ENCODE measurements around the gene DKKL1.
A peak's percentile ranks its signal among the peaks of the same experiment; 100 is the strongest.

Gene DKKL1

GRCh38 chr19:49333811-49334288 is 29.8 kb upstream of the DKKL1 start:
- Mint-ChIP-seq H3K36me3 (ENCODE audit: low read depth) (peaks cover 31% of the 10 kb centered on the region), H3K27ac (peak overlapping the region; percentile 90), H3K9me3 (no peaks in the 10 kb centered on the region), H3K4me3 (peak overlapping the region; percentile 88), H3K4me1 (ENCODE audit: low read depth) (peaks cover 57% of the 10 kb centered on the region), H3K27me3 (ENCODE audit: low read depth) (no peaks in the 10 kb centered on the region)
- DNase-seq (ENCODE audit: low spot score): peak; percentile 63

DNA sequence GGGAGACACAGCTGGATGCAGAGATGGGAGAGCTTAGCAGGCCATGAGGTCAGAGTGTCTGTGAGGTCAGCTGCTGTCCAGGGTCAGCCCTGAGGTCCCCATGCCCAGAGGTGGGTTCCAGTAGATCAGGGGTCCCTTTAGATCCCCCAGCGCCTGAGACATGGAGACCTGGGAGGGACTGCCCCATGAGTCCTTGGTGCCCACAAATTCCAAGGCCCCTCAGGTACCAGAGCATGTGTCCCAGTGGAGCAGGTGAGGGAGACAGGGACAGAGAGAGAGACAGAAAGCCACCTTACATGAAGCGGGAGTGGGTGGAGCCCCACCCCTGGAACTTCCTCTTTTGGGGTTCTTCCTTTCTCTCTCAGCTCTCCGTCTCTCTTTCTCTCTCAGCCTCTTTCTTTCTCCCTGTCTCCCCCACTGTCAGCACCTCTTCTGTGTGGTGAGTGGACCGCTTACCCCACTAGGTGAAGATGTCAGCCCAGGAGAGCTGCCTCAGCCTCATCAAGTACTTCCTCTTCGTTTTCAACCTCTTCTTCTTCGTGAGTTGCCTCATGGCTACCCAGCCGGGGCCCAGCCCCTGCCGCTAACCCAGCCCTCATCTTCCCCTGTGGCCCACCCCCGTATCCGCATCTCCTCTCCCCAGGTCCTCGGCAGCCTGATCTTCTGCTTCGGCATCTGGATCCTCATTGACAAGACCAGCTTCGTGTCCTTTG is 28.4 kb upstream of the DKKL1 start, which contains the start of gene CD37:
CD37 (plus strand) TSS at position 336 of the 713 bp plus-strand sequence; CDS start at position 471, 135 bp downstream.
- peaks cover 57% of the 10 kb centered on the region for H3K4me1 Mint-ChIP-seq (ENCODE audit: low read depth)
- H3K27me3 Mint-ChIP-seq (ENCODE audit: low read depth): no peaks in the 10 kb centered on the region
- H3K4me3 Mint-ChIP-seq: peak within 1 kb of the TSS; percentile 98
- peak; percentile 53 for DNase-seq (ENCODE audit: low spot score)
- no peaks in the 10 kb centered on the region for H3K9me3 Mint-ChIP-seq
- H3K27ac Mint-ChIP-seq: peak within 1 kb of the TSS; percentile 98
- H3K36me3 Mint-ChIP-seq (ENCODE audit: low read depth): peaks cover 34% of the 10 kb centered on the region

DNA sequence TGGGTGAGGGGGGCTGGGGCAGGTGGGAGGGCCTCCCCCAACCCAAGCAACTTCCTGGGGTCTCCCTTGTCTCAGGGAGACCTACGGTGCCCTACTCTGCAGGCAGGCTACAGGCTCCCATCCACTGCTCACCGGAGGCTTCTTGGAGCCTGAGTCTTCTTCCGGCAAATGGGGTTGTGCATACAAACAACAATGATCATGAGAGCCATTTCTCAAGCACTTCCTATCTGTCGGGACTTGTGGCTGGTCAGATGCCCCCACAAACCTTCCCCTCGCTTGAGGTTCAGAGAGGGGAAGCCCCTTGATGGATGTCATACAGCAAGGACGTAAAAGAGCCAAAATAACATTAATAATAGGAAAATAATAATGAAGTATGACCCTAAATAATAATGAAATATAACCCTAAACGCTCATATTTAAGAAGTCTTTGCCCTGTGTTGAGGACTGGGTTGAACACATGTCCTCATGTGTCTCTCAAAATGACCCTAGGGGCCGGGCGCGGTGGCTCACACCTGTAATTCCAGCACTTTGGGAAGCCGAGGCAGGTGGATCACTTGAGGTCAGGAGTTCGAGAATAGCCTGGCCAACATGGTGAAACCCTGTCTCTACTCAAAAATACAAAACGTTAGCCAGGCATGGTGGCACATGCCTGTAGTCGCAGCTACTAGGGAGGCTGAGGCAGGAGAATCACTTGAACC is 27.7 kb upstream of the DKKL1 start:
- Mint-ChIP-seq H3K9me3 (no peaks in the 10 kb centered on the region), H3K27ac (peak overlapping the region; percentile 98), H3K27me3 (ENCODE audit: low read depth) (no peaks in the 10 kb centered on the region), H3K4me3 (peak overlapping the region; percentile 98), H3K4me1 (ENCODE audit: low read depth) (peaks cover 58% of the 10 kb centered on the region), H3K36me3 (ENCODE audit: low read depth) (peaks cover 35% of the 10 kb centered on the region)
- DNase-seq (ENCODE audit: low spot score): no peak

DNA sequence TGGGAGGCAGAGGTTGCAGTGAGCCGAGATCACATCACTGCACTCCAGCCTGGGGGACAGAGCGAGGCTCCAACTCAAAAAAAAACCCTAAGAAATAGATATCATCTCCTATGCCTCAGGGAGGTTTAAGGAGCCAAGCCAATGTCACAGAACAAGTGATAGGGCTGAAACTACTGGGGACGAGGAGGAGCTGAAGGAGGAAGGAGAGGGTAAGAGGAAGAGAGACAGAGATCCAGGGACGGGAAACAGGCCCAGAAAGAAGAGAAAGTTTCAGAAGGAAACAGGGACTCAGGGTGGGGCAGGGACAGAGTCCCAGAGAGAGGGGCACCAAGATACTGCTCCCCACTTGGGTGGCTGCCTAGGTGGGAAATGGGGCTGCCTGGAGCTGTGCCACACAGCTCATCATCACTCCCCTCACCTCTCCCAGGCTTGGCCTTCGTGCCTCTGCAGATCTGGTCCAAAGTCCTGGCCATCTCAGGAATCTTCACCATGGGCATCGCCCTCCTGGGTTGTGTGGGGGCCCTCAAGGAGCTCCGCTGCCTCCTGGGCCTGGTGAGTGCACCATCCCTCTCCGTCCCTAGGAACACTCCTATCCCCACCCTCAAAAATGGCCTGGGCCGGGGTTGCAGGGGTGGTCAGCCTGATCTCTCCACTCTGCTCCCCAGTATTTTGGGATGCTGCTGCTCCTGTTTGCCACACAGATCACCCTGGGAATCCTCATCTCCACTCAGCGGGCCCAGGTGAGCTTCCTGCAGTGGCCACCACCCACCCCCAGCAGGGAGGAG is 27.0 kb upstream of the DKKL1 start:
- H3K27ac Mint-ChIP-seq: peak overlapping the region; percentile 82
- peaks cover 33% of the 10 kb centered on the region for H3K36me3 Mint-ChIP-seq (ENCODE audit: low read depth)
- H3K4me1 Mint-ChIP-seq (ENCODE audit: low read depth): peaks cover 56% of the 10 kb centered on the region
- H3K4me3 Mint-ChIP-seq: peak overlapping the region; percentile 98
- no peaks in the 10 kb centered on the region for H3K27me3 Mint-ChIP-seq (ENCODE audit: low read depth)
- no peak for DNase-seq (ENCODE audit: low spot score)
- no peaks in the 10 kb centered on the region for H3K9me3 Mint-ChIP-seq

- Mint-ChIP-seq H3K36me3 (ENCODE audit: low read depth) (peaks cover 33% of the 10 kb centered on the region), H3K27me3 (ENCODE audit: low read depth) (no peaks in the 10 kb centered on the region), H3K9me3 (no peaks in the 10 kb centered on the region), H3K4me1 (ENCODE audit: low read depth) (peaks cover 51% of the 10 kb centered on the region), H3K4me3 (peak overlapping the region; percentile 98), H3K27ac (peak overlapping the region; percentile 75)
- no peak for DNase-seq (ENCODE audit: low spot score)
Measured at GRCh38 chr19:49337267-49338022, 26.2 kb upstream of the DKKL1 start.

DNA sequence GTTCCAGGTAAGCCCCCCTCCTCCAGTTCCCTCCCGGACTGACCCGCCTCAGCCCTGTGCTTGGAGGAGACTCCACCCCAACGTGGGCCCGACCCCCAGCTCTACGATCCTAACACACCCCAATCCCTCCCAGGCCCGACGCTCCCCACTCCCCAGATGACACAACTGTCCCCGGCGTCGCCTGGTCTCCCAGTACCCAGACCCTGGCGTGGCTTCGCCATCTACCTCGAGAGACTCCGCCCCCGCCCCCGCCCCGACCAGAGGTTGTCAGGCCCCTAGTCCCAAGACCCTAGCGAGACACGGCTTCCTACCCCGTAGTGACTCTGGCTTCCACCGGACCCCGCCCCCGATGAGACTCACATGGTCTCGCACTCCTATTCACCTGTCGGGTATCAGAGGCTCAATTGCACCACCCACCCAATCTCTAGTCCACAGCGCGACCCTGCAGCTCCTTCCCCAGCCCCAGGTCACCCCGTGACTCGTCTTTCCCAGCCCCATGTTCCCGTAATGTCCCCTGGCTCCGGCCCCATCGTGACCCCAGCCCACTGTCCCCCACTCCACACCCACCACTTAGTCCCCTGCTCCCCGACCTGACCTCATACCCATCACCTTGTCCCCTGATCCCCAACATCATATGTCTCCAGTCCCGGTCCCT is 25.5 kb upstream of the DKKL1 start:
- Mint-ChIP-seq H3K4me3 (no peak overlapping the region), H3K27ac (peak overlapping the region; percentile 36), H3K27me3 (ENCODE audit: low read depth) (no peaks in the 10 kb centered on the region), H3K4me1 (ENCODE audit: low read depth) (peaks cover 48% of the 10 kb centered on the region), H3K9me3 (no peaks in the 10 kb centered on the region), H3K36me3 (ENCODE audit: low read depth) (peaks cover 37% of the 10 kb centered on the region)
- DNase-seq (ENCODE audit: low spot score): no peak

- Mint-ChIP-seq H3K4me3 (no peak overlapping the region), H3K4me1 (ENCODE audit: low read depth) (peaks cover 42% of the 10 kb centered on the region), H3K36me3 (ENCODE audit: low read depth) (peaks cover 33% of the 10 kb centered on the region), H3K27ac (no peak overlapping the region), H3K27me3 (ENCODE audit: low read depth) (no peaks in the 10 kb centered on the region), H3K9me3 (no peaks in the 10 kb centered on the region)
- no peak for DNase-seq (ENCODE audit: low spot score)
Measured at GRCh38 chr19:49338691-49339300, 24.9 kb upstream of the DKKL1 start.

DNA sequence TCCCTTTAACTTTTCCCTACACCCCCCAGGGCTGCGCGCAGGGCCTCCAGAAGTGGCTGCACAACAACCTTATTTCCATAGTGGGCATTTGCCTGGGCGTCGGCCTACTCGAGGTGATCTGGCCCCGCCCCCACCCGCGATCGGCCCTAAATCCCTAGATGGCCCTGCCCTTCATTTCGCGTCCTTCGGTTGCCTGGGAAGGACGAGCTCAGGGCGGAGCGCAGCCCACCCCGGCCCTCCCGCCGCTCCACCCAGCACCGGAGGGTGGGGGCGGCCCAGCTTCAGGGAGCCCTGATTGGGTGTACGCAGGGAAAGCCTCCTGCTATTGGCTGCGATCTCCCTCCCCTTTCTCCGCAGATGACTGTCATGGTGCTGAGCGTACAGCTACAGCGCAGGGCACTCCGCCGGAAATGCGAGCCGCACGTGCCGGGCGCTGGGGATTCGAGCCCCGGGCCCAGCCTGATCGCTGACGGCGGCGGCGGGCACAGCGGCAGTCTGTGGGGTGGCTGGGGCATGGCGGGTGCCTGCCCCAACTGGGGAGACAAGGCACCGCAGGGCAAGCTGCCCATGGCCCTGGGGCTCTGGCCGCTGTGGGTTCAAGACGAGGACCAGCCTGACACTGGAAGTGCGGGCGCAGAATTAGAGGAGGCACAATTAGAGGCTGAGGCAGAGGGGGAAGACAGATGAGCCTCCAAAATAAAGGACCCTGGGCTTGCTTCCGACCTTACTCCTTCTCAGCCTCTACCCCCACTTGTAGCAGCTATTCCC is 24.2 kb upstream of the DKKL1 start:
- Mint-ChIP-seq H3K27me3 (ENCODE audit: low read depth) (no peaks in the 10 kb centered on the region), H3K4me1 (ENCODE audit: low read depth) (peaks cover 37% of the 10 kb centered on the region)

DNA sequence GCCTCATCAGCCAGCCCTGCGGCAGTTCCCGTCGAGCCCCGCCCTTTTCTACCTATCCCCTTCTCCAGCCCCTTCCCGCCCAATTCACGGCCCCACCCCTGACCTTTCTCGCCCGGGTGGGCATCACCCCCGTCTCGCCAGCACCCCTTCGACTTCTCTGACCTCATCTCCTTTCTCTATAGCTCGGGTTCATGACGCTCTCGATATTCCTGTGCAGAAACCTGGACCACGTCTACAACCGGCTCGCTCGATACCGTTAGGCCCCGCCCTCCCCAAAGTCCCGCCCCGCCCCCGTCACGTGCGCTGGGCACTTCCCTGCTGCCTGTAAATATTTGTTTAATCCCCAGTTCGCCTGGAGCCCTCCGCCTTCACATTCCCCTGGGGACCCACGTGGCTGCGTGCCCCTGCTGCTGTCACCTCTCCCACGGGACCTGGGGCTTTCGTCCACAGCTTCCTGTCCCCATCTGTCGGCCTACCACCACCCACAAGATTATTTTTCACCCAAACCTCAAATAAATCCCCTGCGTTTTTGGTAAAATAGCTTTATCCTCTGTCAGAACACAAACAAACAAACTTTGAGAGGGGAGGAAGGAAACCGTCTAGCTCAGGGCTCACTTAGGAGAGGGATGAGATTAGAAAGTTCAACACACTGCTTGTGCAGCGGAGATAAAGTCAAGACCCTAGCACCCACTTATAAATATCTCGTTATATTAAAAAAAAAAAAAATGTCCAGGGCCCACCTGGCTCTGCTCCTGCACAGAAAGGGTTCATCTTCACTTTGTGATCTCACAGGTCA is 23.4 kb upstream of the DKKL1 start:
- Mint-ChIP-seq H3K4me1 (ENCODE audit: low read depth) (peaks cover 36% of the 10 kb centered on the region), H3K27me3 (ENCODE audit: low read depth) (no peaks in the 10 kb centered on the region), H3K27ac (peak overlapping the region; percentile 28), H3K9me3 (no peaks in the 10 kb centered on the region), H3K36me3 (ENCODE audit: low read depth) (peaks cover 38% of the 10 kb centered on the region), H3K4me3 (no peak overlapping the region)
- no peak for DNase-seq (ENCODE audit: low spot score)

More for the DNA sequence above, 24.2 kb upstream of the DKKL1 start:
- Mint-ChIP-seq H3K9me3 (no peaks in the 10 kb centered on the region), H3K36me3 (ENCODE audit: low read depth) (peaks cover 33% of the 10 kb centered on the region), H3K27ac (no peak overlapping the region), H3K4me3 (no peak overlapping the region)
- no peak for DNase-seq (ENCODE audit: low spot score)

GRCh38 chr19:49340865-49341718 is 22.6 kb upstream of the DKKL1 start:
- Mint-ChIP-seq H3K27me3 (ENCODE audit: low read depth) (no peaks in the 10 kb centered on the region), H3K27ac (no peak overlapping the region), H3K9me3 (no peaks in the 10 kb centered on the region), H3K36me3 (ENCODE audit: low read depth) (peaks cover 36% of the 10 kb centered on the region), H3K4me1 (ENCODE audit: low read depth) (peaks cover 33% of the 10 kb centered on the region), H3K4me3 (no peak overlapping the region)
- no peak for DNase-seq (ENCODE audit: low spot score)

GRCh38 chr19:49342291-49342721 is 21.4 kb upstream of the DKKL1 start:
- Mint-ChIP-seq H3K27me3 (ENCODE audit: low read depth) (no peaks in the 10 kb centered on the region), H3K36me3 (ENCODE audit: low read depth) (peaks cover 32% of the 10 kb centered on the region), H3K9me3 (no peaks in the 10 kb centered on the region), H3K27ac (peak overlapping the region; percentile 3), H3K4me3 (no peak overlapping the region), H3K4me1 (ENCODE audit: low read depth) (peaks cover 24% of the 10 kb centered on the region)
- no peak for DNase-seq (ENCODE audit: low spot score)

All from T-helper 2 cell treated with Interferon-gamma antibody and Interleukin-4, amounts not matched to agents 5 μg/mL and 100 μg/mL, for 36 hours (primary cell).